Stimulated activated effector memory CD8-positive, alpha-beta T cell treated with anti-CD3 and anti-CD28 coated beads, Interleukin-12 subunit alpha, Interleukin-12 subunit beta, amount 100 ng/mL, for 72 hours (primary cell): ENCODE results near the gene DOK3.
A peak's percentile ranks its signal among the peaks of the same experiment; 100 is the strongest.

Source experiments
- ATAC-seq: fragments of 150-1000 bp; cut with Tn5 transposase; 2 replicates; pipeline ENCODE4 v1.10.0; 2021
- DNase-seq, 2 donors: peaks; one replicate each; pipeline ENCODE4 v3.0.0; 2021 to 2022; ENCODE audit warnings: low spot score in 2 of 2
- H3K27ac Mint-ChIP-seq: one replicate; pipeline ENCODE4 v1.8.0; 2022; ENCODE audit warnings: mild to moderate bottlenecking, mixed read lengths
- H3K36me3 Mint-ChIP-seq: one replicate; pipeline ENCODE4 v1.8.0; 2022; ENCODE audit warnings: mild to moderate bottlenecking, mixed read lengths
- H3K4me1 Mint-ChIP-seq: one replicate; pipeline ENCODE4 v1.8.0; 2022; ENCODE audit warnings: mixed read lengths
- H3K4me3 Mint-ChIP-seq: one replicate; pipeline ENCODE4 v1.8.0; 2022; ENCODE audit warnings: mild to moderate bottlenecking, mixed read lengths
- H3K9me3 Mint-ChIP-seq: one replicate; pipeline ENCODE4 v1.8.0; 2022; ENCODE audit warnings: mixed read lengths

DOK3 gene

DNA sequence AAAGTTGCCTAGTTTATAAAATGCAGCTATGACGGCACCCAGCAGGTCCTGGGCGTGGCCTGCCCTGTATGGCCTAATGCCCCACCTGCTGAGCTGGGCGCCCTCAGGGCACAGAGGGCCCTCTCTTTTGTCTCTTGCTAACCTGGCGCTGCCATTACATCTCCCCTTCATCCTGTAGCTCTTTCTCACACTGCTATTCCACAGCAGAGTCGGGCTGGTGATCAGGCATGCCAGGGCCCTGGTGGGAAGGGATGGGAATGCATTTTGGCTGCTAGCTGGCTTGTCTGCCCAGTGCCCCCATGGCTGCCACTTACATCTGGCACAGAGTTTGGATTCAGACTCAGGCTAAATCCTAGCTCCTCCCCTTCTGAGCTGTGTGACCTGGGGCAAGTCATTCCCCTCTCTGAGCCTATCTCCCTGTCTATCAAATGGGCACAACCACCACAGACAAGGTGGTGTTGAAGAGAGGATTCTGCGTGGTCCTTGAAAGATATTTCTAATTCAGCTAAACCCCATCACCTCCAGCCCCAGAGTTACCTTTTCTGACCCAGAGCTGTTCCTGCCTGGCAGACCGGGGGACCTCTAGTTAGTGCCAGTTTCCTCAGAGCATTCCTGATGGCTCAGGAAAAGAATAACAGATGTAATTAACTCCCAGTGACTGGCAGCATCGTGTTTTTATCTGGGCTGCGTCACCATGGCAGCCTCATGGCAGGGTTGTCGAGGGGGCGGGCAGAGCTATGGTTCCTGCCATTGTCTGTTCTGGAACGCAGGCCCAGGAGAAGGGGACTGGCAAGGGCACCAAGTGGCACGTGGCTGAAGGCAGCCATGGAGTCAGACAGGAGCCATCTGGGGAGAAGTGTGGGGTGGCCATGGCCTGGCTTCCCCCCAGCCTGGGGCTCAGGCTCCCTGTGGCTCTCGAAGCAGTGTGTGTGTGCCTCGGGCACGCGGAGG, 56.7 kb downstream of the DOK3 start:
- peaks cover 45% of the 10 kb centered on the region for H3K4me1 Mint-ChIP-seq
- no peaks in the 10 kb centered on the region for H3K9me3 Mint-ChIP-seq
- H3K27ac Mint-ChIP-seq: peak overlapping the region; percentile 88
- H3K4me3 Mint-ChIP-seq: peak overlapping the region; percentile 73
- peaks cover 73% of the 10 kb centered on the region for H3K36me3 Mint-ChIP-seq
- DNase-seq (no peak), ATAC-seq (no peak)
